HG03565 (cell line): Measurements from ENCODE around the gene CEACAM5.
"Not testable (repeated sequence)": the region's sequence is repeated elsewhere in the genome, so short reads cannot be mapped to it uniquely, and the experiment has no call there.

Experiments used
- ATAC-seq: cut with Tn5 transposase; IDR thresholded peaks from one replicate; pipeline ENCODE4 v1.9.1; 2021; ENCODE audit warnings: mild to moderate bottlenecking, moderate library complexity; ENCODE audit not compliant: unreplicated experiment

The CEACAM5 gene

GRCh38 chr19:41700381-41701195, 7.8 kb upstream of the CEACAM5 start:
- ATAC-seq, result no peak

- ATAC-seq, result no peak
Observed at GRCh38 chr19:41701401-41702075, 6.9 kb upstream of the CEACAM5 start.

DNA sequence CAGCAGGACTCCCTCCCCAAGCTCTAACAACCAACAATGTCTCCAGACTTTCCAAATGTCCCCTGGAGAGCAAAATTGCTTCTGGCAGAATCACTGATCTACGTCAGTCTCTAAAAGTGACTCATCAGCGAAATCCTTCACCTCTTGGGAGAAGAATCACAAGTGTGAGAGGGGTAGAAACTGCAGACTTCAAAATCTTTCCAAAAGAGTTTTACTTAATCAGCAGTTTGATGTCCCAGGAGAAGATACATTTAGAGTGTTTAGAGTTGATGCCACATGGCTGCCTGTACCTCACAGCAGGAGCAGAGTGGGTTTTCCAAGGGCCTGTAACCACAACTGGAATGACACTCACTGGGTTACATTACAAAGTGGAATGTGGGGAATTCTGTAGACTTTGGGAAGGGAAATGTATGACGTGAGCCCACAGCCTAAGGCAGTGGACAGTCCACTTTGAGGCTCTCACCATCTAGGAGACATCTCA, 6.2 kb upstream of the CEACAM5 start:
- ATAC-seq, result no peak

- ATAC-seq, result no peak
Observed at GRCh38 chr19:41703602-41704293, 4.7 kb upstream of the CEACAM5 start.

DNA sequence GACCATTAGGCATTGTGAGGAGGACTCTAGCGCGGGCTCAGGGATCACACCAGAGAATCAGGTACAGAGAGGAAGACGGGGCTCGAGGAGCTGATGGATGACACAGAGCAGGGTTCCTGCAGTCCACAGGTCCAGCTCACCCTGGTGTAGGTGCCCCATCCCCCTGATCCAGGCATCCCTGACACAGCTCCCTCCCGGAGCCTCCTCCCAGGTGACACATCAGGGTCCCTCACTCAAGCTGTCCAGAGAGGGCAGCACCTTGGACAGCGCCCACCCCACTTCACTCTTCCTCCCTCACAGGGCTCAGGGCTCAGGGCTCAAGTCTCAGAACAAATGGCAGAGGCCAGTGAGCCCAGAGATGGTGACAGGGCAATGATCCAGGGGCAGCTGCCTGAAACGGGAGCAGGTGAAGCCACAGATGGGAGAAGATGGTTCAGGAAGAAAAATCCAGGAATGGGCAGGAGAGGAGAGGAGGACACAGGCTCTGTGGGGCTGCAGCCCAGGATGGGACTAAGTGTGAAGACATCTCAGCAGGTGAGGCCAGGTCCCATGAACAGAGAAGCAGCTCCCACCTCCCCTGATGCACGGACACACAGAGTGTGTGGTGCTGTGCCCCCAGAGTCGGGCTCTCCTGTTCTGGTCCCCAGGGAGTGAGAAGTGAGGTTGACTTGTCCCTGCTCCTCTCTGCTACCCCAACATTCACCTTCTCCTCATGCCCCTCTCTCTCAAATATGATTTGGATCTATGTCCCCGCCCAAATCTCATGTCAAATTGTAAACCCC, 2.8 kb upstream of the CEACAM5 start:
- ATAC-seq, result no peak

GRCh38 chr19:41706741-41707501, 1.5 kb upstream of the CEACAM5 start:
- no peak for ATAC-seq

GRCh38 chr19:41707502-41707812, 969 bp upstream of the CEACAM5 start:
- no peak for ATAC-seq

- ATAC-seq, result no peak
Observed at GRCh38 chr19:41707871-41708371, 505 bp upstream of the CEACAM5 start.

- ATAC-seq, result not testable (repeated sequence)
Observed at GRCh38 chr19:41709516-41709915, 1.1 kb downstream of the CEACAM5 start.

GRCh38 chr19:41709951-41710645, 1.7 kb downstream of the CEACAM5 start:
- no peak for ATAC-seq

DNA sequence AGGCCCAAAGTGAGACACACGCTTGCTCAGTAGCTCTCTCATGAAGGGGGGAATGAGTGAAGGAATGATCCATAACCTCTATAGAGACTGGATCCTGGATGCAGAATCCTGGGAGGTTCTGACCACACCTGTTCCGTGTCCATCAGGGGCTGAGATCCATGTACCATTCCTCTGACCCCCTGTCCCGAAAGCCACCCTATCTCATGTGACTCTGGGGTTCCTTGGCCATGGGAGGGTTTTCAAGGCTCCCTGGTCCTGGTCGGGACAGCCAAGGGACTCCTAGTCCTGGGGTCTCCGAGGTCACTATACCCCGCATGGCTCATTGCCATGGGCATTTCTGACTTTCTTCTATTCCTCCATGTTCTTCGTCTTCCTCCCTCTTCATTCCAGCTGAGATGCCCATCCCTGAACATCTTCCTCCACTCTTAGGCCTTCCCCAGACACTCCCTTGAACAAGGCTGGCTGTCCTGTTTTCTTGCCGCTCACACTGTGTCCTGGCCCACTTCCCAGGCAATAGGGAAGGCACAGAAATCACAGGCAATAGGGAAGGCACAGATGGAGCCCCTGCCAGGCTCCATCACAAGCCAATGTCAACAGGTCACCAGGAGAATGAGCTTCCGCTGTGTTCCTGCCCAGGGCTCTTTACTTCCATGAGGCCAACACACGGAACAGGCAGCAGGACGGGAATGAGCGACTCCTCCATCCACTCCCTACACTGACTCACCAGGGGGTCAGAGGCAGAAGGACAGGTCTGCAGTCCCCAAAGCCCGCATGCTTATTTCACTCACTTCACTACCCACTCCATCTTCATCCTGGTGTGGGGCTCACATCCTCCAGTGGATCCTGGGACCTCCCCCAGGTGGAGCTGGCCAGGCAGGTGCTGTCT, 3.2 kb downstream of the CEACAM5 start:
- no peak for ATAC-seq

- ATAC-seq, result no peak
Observed at GRCh38 chr19:41714598-41714997, 6.2 kb downstream of the CEACAM5 start.

DNA sequence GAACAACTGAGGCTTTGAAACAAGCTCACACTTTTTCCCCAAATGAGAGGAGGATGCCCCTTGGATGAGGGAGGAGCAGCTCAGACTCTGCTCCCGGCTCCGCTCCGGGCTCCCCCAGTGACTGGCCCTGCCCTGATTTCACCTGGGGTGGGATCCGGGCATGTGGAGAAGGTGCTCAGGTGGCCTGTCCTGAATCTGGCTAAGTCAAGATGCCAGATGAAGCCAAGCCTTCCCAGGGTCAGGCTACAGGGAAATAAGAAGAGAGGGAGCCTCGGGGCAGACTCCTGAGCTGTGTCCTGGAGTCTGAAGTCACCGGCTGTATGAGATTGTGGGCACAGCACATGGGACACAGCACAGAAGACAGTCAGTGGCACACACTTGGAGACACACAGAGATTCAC, 10.3 kb downstream of the CEACAM5 start:
- ATAC-seq, result no peak

GRCh38 chr19:41720103-41720502, 11.7 kb downstream of the CEACAM5 start:
- ATAC-seq, result no peak

DNA sequence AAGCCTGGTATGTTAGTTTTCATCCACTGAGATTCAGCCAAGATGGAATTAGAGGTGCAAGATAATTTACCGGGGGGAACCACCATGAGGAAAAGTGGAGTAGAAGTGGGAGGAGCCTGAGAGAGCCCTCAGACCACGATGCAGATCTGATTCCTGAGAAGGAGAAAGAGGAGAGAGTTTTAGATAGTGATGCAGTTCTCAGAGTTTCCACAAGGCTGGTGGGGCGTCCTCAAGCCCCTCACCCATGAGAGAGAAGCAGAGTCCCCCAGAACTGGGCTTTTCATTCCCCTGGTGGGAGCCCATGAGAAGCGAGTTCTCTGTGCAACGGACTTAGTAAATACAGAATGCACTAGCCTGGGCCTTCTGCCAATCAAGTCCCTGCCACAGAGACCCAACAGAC, 18.1 kb downstream of the CEACAM5 start:
- ATAC-seq, result no peak

- no peak for ATAC-seq
Observed at GRCh38 chr19:41734156-41734555, 25.7 kb downstream of the CEACAM5 start.

- no peak for ATAC-seq
Observed at GRCh38 chr19:41734585-41734984, 26.2 kb downstream of the CEACAM5 start.

DNA sequence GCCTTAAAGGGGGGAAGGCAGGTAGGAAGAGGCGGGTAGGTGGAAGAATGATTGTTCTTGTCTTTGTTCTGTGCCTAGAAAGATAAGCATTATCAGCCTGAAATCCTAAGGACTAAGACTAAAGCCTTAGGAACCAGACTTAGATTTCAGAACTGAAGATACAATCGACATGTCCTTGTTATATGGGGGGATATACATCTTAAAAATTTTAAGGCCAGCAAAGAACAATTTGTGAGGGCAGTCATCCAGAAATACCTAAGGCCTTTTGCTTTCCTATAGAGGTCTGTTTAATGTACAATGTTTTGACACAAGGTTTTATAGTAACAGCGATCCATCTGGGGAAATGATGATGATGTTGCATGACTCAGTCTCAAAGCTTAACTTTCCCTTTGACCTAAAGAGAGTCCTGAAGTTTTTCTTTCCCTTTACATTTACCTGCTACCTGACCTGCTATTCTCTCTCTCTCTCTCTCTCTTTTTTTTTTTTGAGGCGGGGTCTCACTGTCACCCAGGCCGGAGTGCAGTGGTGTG, 26.7 kb downstream of the CEACAM5 start:
- no peak for ATAC-seq
